Vagina (tissue), 2 donors: ENCODE data around the gene IFNK. TPM values are rescaled to one million over a fixed set of nuclear protein-coding genes. Genes with fewer than 3 reads are reported as not detected.

Source experiments
- DNase-seq, 2 donors: peaks; one replicate each; pipeline ENCODE4 v3.0.0-alpha.2; 2017; ENCODE audit errors: extremely low spot score in 2 of 2
- H3K27ac ChIP-seq: fragments of 200-600 bp; sonication (generic); one replicate; pipeline ENCODE4 v1.5.1; 2019
- H3K27me3 ChIP-seq: fragments of 200-600 bp; sonication (generic); one replicate; pipeline ENCODE4 v1.5.1; 2019
- H3K36me3 ChIP-seq, 2 donors: fragments of 200-600 bp; sonication (generic); one replicate each; pipeline ENCODE4 v1.5.1; 2017 to 2019
- H3K4me1 ChIP-seq: fragments of 200-600 bp; sonication (generic); one replicate; pipeline ENCODE4 v1.5.1; 2019
- H3K4me3 ChIP-seq, 2 donors: fragments of 200-600 bp; sonication (generic); 1 replicate in 1 of 2; 2 replicates in 1 of 2; pipeline ENCODE4 v1.5.1; 2016 to 2019
- H3K9me3 ChIP-seq: fragments of 200-600 bp; sonication (generic); one replicate; pipeline ENCODE4 v1.5.1; 2019
- POLR2A ChIP-seq, 2 donors: fragments of 450-650 bp; IDR thresholded peaks; one replicate each; pipeline ENCODE4 v1.6.1; 2017; ENCODE audit warnings: antibody characterized with exemption in 2 of 2, mild to moderate bottlenecking in 2 of 2, moderate library complexity in 2 of 2
- POLR2AphosphoS5 ChIP-seq, 2 donors: sonication (generic); formaldehyde crosslinking; IDR thresholded peaks; one replicate each; pipeline ENCODE4 v1.9.0; 2017; ENCODE audit warnings: antibody characterized with exemption in 2 of 2, mild to moderate bottlenecking in 2 of 2, low read depth in 1 of 2; ENCODE audit not compliant: insufficient read depth in 1 of 2
- intact Hi-C: fragments of 100-400 bp; cut with DNase I; formaldehyde crosslinking; loops from one replicate; pipeline ENCODE4 v1.15.1; 2023
- total RNA-seq: library from RNA; depleted of rRNA; stranded (reverse); fragments of >200 nt; gene quantifications from one replicate; pipeline ENCODE4 v1.2.3, GENCODE V29; 2016
- TF ChIP-seq, protein P1 (sequence below), 3 experiments: fragments of 450-650 bp in 2 of 3; fragments of 200-600 bp in 1 of 3; sonication (generic) in 1 of 3; IDR thresholded peaks; one replicate each; pipeline ENCODE4 v1.5.1; 2017 to 2019; ENCODE audit warnings: antibody characterized with exemption in 3 of 3, mild to moderate bottlenecking in 2 of 3, moderate library complexity in 2 of 3

IFNK gene
- total RNA-seq, 1 donor from 2014 or later, result not detected

DNA sequence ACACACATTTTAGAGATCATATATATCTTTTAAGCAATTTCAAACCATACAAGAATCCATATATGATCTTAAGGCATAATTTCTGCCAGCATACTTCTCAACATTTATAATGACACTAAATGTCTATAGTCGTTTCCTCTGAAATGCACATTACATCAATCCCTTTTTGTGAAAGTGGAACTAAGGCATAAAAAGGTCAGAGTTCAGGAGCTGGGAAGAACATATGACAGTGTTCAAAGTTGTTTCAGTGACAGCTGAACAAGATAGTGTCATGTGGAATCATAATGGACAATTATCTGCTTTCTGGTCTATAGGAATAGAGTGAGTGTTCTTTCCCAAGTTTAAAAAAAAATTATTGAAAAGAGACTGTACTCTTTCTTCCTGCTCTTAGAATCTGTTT is 8.0 kb downstream of the IFNK start:
- TF ChIP-seq POLR2AphosphoS5 (IDR thresholded peaks at IDR 0.05; ENCODE audit: insufficient read depth in 1 of 2, low read depth in 1 of 2) (no peak), POLR2A (IDR thresholded peaks at IDR 0.05) (no peak)
- TF ChIP-seq, protein P1, sequence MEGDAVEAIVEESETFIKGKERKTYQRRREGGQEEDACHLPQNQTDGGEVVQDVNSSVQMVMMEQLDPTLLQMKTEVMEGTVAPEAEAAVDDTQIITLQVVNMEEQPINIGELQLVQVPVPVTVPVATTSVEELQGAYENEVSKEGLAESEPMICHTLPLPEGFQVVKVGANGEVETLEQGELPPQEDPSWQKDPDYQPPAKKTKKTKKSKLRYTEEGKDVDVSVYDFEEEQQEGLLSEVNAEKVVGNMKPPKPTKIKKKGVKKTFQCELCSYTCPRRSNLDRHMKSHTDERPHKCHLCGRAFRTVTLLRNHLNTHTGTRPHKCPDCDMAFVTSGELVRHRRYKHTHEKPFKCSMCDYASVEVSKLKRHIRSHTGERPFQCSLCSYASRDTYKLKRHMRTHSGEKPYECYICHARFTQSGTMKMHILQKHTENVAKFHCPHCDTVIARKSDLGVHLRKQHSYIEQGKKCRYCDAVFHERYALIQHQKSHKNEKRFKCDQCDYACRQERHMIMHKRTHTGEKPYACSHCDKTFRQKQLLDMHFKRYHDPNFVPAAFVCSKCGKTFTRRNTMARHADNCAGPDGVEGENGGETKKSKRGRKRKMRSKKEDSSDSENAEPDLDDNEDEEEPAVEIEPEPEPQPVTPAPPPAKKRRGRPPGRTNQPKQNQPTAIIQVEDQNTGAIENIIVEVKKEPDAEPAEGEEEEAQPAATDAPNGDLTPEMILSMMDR (IDR thresholded peaks at IDR 0.05), result no peak
- Histone ChIP-seq H3K4me1 (peaks cover 45% of the 10 kb centered on the region), H3K36me3 (no peaks in the 10 kb centered on the region), H3K9me3 (no peaks in the 10 kb centered on the region), H3K4me3 (no peak overlapping the region), H3K27me3 (no peaks in the 10 kb centered on the region), H3K27ac (no peak overlapping the region)
- intact Hi-C loops, result no loop called here
- DNase-seq, result no peak

DNA sequence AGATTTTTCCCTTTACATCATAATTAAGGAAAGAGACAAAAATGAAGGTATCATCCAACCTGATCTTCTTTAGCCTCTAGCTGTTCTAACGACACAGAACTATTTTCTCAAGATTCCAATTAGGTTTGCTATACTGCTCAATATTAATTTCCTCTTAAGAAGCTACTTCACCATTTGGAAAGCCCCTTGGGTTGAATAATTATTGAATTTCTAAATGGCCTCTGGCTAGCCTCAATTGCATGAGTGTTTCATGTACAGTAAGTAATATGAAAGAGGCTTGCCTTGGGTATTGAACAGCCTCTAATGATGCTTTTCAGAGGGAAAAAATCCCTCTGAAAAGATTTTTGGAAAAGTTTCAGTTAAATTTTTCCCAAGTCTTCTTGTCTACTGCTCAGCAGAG is 9.2 kb downstream of the IFNK start:
- intact Hi-C loops, result no loop called here
- peak overlapping the region; percentile 56 for H3K27ac ChIP-seq
- H3K27me3 ChIP-seq, result no peaks in the 10 kb centered on the region
- no peaks in the 10 kb centered on the region for H3K36me3 ChIP-seq
- TF ChIP-seq, protein P1 (IDR thresholded peaks at IDR 0.05), result no peak
- TF ChIP-seq POLR2AphosphoS5 (IDR thresholded peaks at IDR 0.05; ENCODE audit: insufficient read depth in 1 of 2, low read depth in 1 of 2) (no peak), POLR2A (IDR thresholded peaks at IDR 0.05) (no peak)
- no peaks in the 10 kb centered on the region for H3K9me3 ChIP-seq
- DNase-seq, result no peak
- no peak overlapping the region for H3K4me3 ChIP-seq
- H3K4me1 ChIP-seq, result peaks cover 36% of the 10 kb centered on the region

DNA sequence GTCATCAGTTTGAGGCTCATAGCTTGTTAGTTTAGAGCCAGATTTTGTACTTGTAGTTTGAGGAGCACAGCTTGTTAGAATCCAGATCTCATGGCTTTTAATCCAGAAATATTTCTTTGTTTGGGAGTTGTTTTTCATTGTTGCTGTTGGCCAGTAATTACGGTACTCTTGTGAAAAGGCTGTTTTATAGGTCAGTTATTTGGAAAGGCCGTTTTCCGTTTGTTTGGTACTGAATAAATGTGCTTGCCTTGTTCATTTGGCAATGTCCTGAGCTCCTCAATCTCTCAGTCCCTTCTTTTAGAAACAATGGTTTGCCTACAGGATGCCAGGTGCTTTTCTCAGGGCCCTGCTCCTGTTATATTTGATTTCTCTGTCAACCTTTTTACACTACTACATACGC is 10.0 kb downstream of the IFNK start:
- Histone ChIP-seq H3K27ac (peak overlapping the region; percentile 56), H3K4me3 (no peak overlapping the region), H3K4me1 (peaks cover 44% of the 10 kb centered on the region), H3K27me3 (no peaks in the 10 kb centered on the region), H3K9me3 (no peaks in the 10 kb centered on the region), H3K36me3 (no peaks in the 10 kb centered on the region)
- TF ChIP-seq POLR2A (IDR thresholded peaks at IDR 0.05) (no peak), POLR2AphosphoS5 (IDR thresholded peaks at IDR 0.05; ENCODE audit: insufficient read depth in 1 of 2, low read depth in 1 of 2) (peak in 1 of 2 donors; percentile 60)
- TF ChIP-seq, protein P1 (IDR thresholded peaks at IDR 0.05), result no peak
- intact Hi-C loops, result no loop called here
- no peak for DNase-seq

DNA sequence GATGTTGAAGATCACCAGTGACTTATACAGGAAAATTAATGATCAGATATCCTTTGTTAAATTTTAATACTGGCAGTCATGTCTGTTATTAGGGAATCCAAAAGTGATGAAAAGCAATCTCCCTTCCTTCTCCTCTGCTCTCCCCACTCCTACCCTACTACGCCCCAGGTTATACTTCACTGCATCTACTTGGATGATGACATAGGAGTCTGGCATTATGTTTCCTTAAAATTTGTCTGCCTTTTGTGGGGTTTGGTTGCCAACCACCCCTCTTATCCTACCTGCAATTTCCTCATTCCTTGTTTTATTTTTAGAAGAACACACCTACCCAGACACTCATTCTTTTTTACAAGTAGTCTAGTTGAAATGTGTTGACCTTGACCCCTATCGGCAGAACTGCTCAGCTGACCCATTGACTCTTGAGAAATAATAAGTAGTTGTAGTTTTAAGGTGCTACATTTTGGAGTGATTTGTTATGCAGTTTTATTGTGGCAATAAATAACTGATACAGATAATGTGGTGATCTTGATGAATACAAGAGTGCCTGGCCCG is 10.6 kb downstream of the IFNK start:
- Histone ChIP-seq H3K9me3 (no peaks in the 10 kb centered on the region), H3K36me3 (no peaks in the 10 kb centered on the region), H3K4me1 (peaks cover 49% of the 10 kb centered on the region), H3K27me3 (no peaks in the 10 kb centered on the region), H3K27ac (peak overlapping the region; percentile 56), H3K4me3 (no peak overlapping the region)
- intact Hi-C loops, result no loop called here
- TF ChIP-seq, protein P1 (IDR thresholded peaks at IDR 0.05), result no peak
- TF ChIP-seq POLR2A (IDR thresholded peaks at IDR 0.05) (no peak), POLR2AphosphoS5 (IDR thresholded peaks at IDR 0.05; ENCODE audit: insufficient read depth in 1 of 2, low read depth in 1 of 2) (no peak)
- no peak for DNase-seq

DNA sequence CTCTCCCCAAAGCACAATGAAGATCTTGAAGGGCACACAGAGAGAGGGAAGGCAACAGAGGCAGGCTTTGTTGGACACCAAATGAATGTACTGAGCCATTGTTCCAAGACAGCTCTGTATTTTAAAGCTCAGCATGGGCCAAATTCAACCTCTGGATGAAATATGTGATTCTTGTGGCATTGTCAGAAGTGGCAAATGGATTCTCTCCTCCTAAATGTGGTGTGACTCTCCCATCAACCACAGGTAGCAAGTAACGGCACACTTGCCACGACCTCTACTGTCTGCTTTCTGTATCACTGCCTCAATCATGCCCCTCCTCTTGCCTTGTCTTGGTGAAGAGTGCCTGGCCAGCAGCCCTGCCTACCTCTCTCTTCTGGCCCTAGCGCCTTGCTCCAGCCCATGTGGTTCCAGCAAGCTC is 11.6 kb downstream of the IFNK start:
- Histone ChIP-seq H3K4me3 (no peak overlapping the region), H3K36me3 (no peaks in the 10 kb centered on the region), H3K27ac (no peak overlapping the region), H3K27me3 (no peaks in the 10 kb centered on the region), H3K9me3 (no peaks in the 10 kb centered on the region), H3K4me1 (peaks cover 52% of the 10 kb centered on the region)
- no peak for DNase-seq
- intact Hi-C loops, result no loop called here
- TF ChIP-seq, protein P1 (IDR thresholded peaks at IDR 0.05), result no peak
- no peak for TF ChIP-seq POLR2AphosphoS5 (IDR thresholded peaks at IDR 0.05; ENCODE audit: insufficient read depth in 1 of 2, low read depth in 1 of 2)
- no peak for TF ChIP-seq POLR2A (IDR thresholded peaks at IDR 0.05)
